A549 (cell line): Measurements from ENCODE around the gene FABP2. TPM values are rescaled to one million over a fixed set of nuclear protein-coding genes. Genes with fewer than 3 reads are reported as not detected.

Source experiments
- ATAC-seq, 2 experiments: fragments of 200-7000 bp in 1 of 2; fragments of >200 bp in 1 of 2; cut with Nextera tagmentation in 1 of 2; cut with Tn5 transposase in 1 of 2; 3 replicates each; pipeline versions ENCODE4 v1.8.0 to v1.9.1; 2018 to 2020; ENCODE audit warnings: mild to moderate bottlenecking in 1 of 2, moderate library complexity in 1 of 2
- CTCF ChIA-PET: fragments of 300-600 bp; sonication (Branson Sonifier 250); formaldehyde crosslinking; extraction: SDS; loops from one replicate; lab custom pipeline; 2021; ENCODE audit warnings: antibody characterized with exemption, inconsistent platforms; lab: Yijun Ruan, JAX
- POLR2A ChIA-PET: fragments of 350-600 bp; formaldehyde crosslinking; extraction: SDS; loops from one replicate; lab custom pipeline; 2021; ENCODE audit warnings: antibody characterized with exemption, inconsistent platforms; lab: Yijun Ruan, JAX
- DNase-seq, 2 experiments: peaks; one replicate each; pipeline versions ENCODE4 v3.0.0 to v3.0.0-alpha.2; 2011 to 2016; ENCODE audit warnings: low read depth in 1 of 2, low spot score in 1 of 2
- FAIRE-seq: peaks from 2 replicates; lab custom pipeline; 2011; peaks lifted over from hg19 to GRCh38; lab: Jason Lieb, UNC
- H3K27ac ChIP-seq, 2 experiments: fragments of >200 bp; sonication (Bioruptor Twin); formaldehyde crosslinking; 3 replicates each; pipeline ENCODE4 v1.5.1; 2016 to 2017
- H3K4me1 ChIP-seq: fragments of >200 bp; sonication (Bioruptor Twin); formaldehyde crosslinking; 3 replicates; pipeline ENCODE4 v1.6.1; 2016
- H3K4me2 ChIP-seq: fragments of >200 bp; sonication (Bioruptor Twin); formaldehyde crosslinking; 3 replicates; pipeline ENCODE4 v1.6.1; 2016
- H3K4me3 ChIP-seq: fragments of >200 bp; sonication (Bioruptor Twin); formaldehyde crosslinking; 3 replicates; pipeline ENCODE4 v1.5.1; 2016
- H3K9me3 ChIP-seq: fragments of >200 bp; sonication (Bioruptor Twin); formaldehyde crosslinking; 3 replicates; pipeline ENCODE4 v1.6.1; 2016
- ATOH8 ChIP-seq: fragments of 250-450 bp; sonication (Bioruptor Pico); IDR thresholded peaks from 2 replicates; pipeline ENCODE4 v1.5.0; 2020; ENCODE audit warnings: low read depth, mild to moderate bottlenecking, moderate library complexity
- CBX8 ChIP-seq: fragments of 200-600 bp; sonication (generic); IDR thresholded peaks from 2 replicates; pipeline ENCODE4 v1.6.1; 2016
- CTCF ChIP-seq: fragments of >200 bp; sonication (Bioruptor Twin); formaldehyde crosslinking; IDR thresholded peaks from 3 replicates; pipeline ENCODE4 v1.5.1; 2016
- EHMT2 ChIP-seq: fragments of 200-600 bp; sonication (generic); IDR thresholded peaks from 2 replicates; pipeline ENCODE4 v1.6.1; 2016; ENCODE audit warnings: antibody characterized with exemption, low read depth, mild to moderate bottlenecking, moderate library complexity
- ELK1 ChIP-seq: fragments of 150-350 bp; IDR thresholded peaks from 2 replicates; pipeline ENCODE4 v1.6.1; 2014; ENCODE audit warnings: low read depth, mild to moderate bottlenecking, low read length
- FOSB ChIP-seq: fragments of 250-450 bp; sonication (Bioruptor Pico); IDR thresholded peaks from 2 replicates; pipeline ENCODE4 v1.5.0; 2020; ENCODE audit warnings: mild to moderate bottlenecking, moderate library complexity
- FOSL2 ChIP-seq, 2 experiments: fragments of 450-650 bp in 1 of 2; fragments of >200 bp in 1 of 2; sonication (Bioruptor Twin) in 1 of 2; formaldehyde crosslinking; IDR thresholded peaks; 2 replicates each; pipeline versions ENCODE4 v1.5.0 to v1.6.1; 2016 to 2020; ENCODE audit warnings: mild to moderate bottlenecking in 1 of 2, moderate library complexity in 1 of 2
- FOXS1 ChIP-seq: fragments of 250-450 bp; sonication (Bioruptor Pico); IDR thresholded peaks from 2 replicates; pipeline ENCODE4 v1.5.0; 2020; ENCODE audit warnings: mild to moderate bottlenecking, moderate library complexity
- HEYL ChIP-seq: fragments of 250-450 bp; sonication (Bioruptor Pico); IDR thresholded peaks from 2 replicates; pipeline ENCODE4 v1.8.0; 2021; ENCODE audit warnings: mild to moderate bottlenecking, moderate library complexity
- HMGXB4 ChIP-seq: fragments of 250-450 bp; sonication (Bioruptor Pico); IDR thresholded peaks from 2 replicates; pipeline ENCODE4 v1.5.0; 2021; ENCODE audit warnings: mild to moderate bottlenecking, moderate library complexity, borderline replicate concordance
- HOXB13 ChIP-seq: fragments of 250-450 bp; sonication (Bioruptor Pico); IDR thresholded peaks from 2 replicates; pipeline ENCODE4 v1.5.0; 2020; ENCODE audit warnings: low read depth, mild to moderate bottlenecking, moderate library complexity
- HOXB5 ChIP-seq: fragments of 250-450 bp; sonication (Bioruptor Pico); IDR thresholded peaks from 2 replicates; pipeline ENCODE4 v1.5.0; 2020; ENCODE audit warnings: mild to moderate bottlenecking, moderate library complexity
- JUN ChIP-seq, 2 experiments: fragments of >200 bp; sonication (Bioruptor Twin); formaldehyde crosslinking; IDR thresholded peaks; 2 replicates in 1 of 2; 3 replicates in 1 of 2; pipeline ENCODE4 v1.6.1; 2016 to 2017
- MAFK ChIP-seq: fragments of 450-650 bp; IDR thresholded peaks from 2 replicates; pipeline ENCODE4 v1.6.1; 2014; ENCODE audit not compliant: partially characterized antibody
- MAZ ChIP-seq: fragments of 150-350 bp; IDR thresholded peaks from 2 replicates; pipeline ENCODE4 v1.6.1; 2014; ENCODE audit warnings: antibody characterized with exemption, low read depth, low read length, borderline replicate concordance
- NR3C1 ChIP-seq: fragments of >200 bp; sonication (Bioruptor Twin); formaldehyde crosslinking; IDR thresholded peaks from 3 replicates; pipeline ENCODE4 v1.6.1; 2017
- PHF8 ChIP-seq: fragments of 200-600 bp; sonication (generic); IDR thresholded peaks from 2 replicates; pipeline ENCODE4 v1.6.1; 2016; ENCODE audit warnings: low read depth, mild to moderate bottlenecking, antibody characterized with exemption, moderate library complexity, borderline replicate concordance
- POLR2A ChIP-seq: IDR thresholded peaks from 2 replicates; pipeline ENCODE4 v1.6.1; 2012; ENCODE audit warnings: mild to moderate bottlenecking, low read length
- POLR2AphosphoS2 ChIP-seq: conservative IDR thresholded peaks from 2 replicates; pipeline ENCODE4 v1.6.1; 2012; ENCODE audit warnings: low read length, improper control_type of control experiment, inconsistent platforms
- RAD21 ChIP-seq, 2 experiments: fragments of >200 bp in 1 of 2; sonication (Bioruptor Twin) in 1 of 2; formaldehyde crosslinking in 1 of 2; IDR thresholded peaks in 1 of 2; conservative IDR thresholded peaks in 1 of 2; 2 replicates in 1 of 2; 3 replicates in 1 of 2; pipeline ENCODE4 v1.6.1; 2012 to 2018; ENCODE audit warnings: inconsistent platforms in 1 of 2
- RFX5 ChIP-seq: fragments of 450-650 bp; IDR thresholded peaks from 2 replicates; pipeline ENCODE4 v1.7.1; 2014; ENCODE audit warnings: antibody characterized with exemption, mild to moderate bottlenecking, moderate library complexity
- RNF2 ChIP-seq: fragments of 200-600 bp; sonication (generic); IDR thresholded peaks from 2 replicates; pipeline ENCODE4 v1.6.1; 2016; ENCODE audit warnings: low read depth, mild to moderate bottlenecking, antibody characterized with exemption, moderate library complexity, borderline replicate concordance
- SREBF2 ChIP-seq: fragments of 450-650 bp; IDR thresholded peaks from 2 replicates; pipeline ENCODE4 v1.6.1; 2014; ENCODE audit warnings: mild to moderate bottlenecking, moderate library complexity
- ZC3H11A ChIP-seq: fragments of 450-650 bp; IDR thresholded peaks from 2 replicates; pipeline ENCODE4 v1.6.1; 2014; ENCODE audit warnings: antibody characterized with exemption, mild to moderate bottlenecking
- WGBS: methylation state at CpG from one replicate; pipeline ENCODE4 v1.1.6; 2017; ENCODE audit errors: missing lambda C conversion rate; 5-methylcytosine and 5-hydroxymethylcytosine counted together
- polyA plus RNA-seq, 4 experiments: library from polyadenylated mRNA; depleted of rRNA in 3 of 4; stranded (reverse); fragments of >200 nt; fragmentation: RNase III in 1 of 4; extraction: RNeasy Plus Mini Kit Qiagen cat#74134 plus additional on column Dnase treatment in 1 of 4; gene quantifications; 2 replicates in 3 of 4; 3 replicates in 1 of 4; pipeline ENCODE4 v1.2.3, GENCODE V29; 2011 to 2017

FABP2 gene
- polyA plus RNA-seq, 2 of the 4 experiments (the other 2 are of a cell fraction), result not detected

GRCh38 chr4:119299260-119299671 lies 22.7 kb downstream of the FABP2 start (continued):
- TF ChIP-seq POLR2A, result no peak
- no peak for TF ChIP-seq MAZ
- TF ChIP-seq HMGXB4 (CRISPR knock-in tag), result no peak
- no peak for TF ChIP-seq HOXB5 (CRISPR knock-in tag)
- no peak for TF ChIP-seq RAD21 (conservative IDR thresholded peaks at IDR 0.05 in 1 of 2, IDR thresholded peaks at IDR 0.05 in 1 of 2)
- TF ChIP-seq FOSL2 (IDR thresholded peaks at IDR 0.05), result no peak
- no peak for TF ChIP-seq FOSL2 (CRISPR knock-in tag; IDR thresholded peaks at IDR 0.05)
- TF ChIP-seq, all 56 proteins: peak for 0

GRCh38 chr4:119297795-119298194 lies 24.1 kb downstream of the FABP2 start:
- no peak overlapping the region for H3K4me3 ChIP-seq
- DNase-seq, result no peak
- POLR2A ChIA-PET, result no interaction called here
- peak overlapping the region; percentile 93; the same call in 2 of the 3 replicates for H3K4me2 ChIP-seq
- no peak for TF ChIP-seq MAZ
- TF ChIP-seq NR3C1, result no peak
- no peak for TF ChIP-seq RFX5
- TF ChIP-seq ELK1, result no peak
- TF ChIP-seq MAFK, result peak; percentile 61
- no peak for TF ChIP-seq RNF2
- no peak for TF ChIP-seq RAD21 (conservative IDR thresholded peaks at IDR 0.05 in 1 of 2, IDR thresholded peaks at IDR 0.05 in 1 of 2)
- TF ChIP-seq POLR2AphosphoS2, result no peak
- TF ChIP-seq, all 56 proteins: peak for 1
- Histone ChIP-seq H3K4me1 (peaks cover 13% of the 10 kb centered on the region; the same call in 2 of the 3 replicates), H3K27ac (no peak overlapping the region), H3K9me3 (no peaks in the 10 kb centered on the region)
- ATAC-seq (no peak), FAIRE-seq (no peak)
- CTCF ChIA-PET, result interaction anchor here (0.6 to 3.2 kb wide), 4 partner anchors 8 to 316 kb away, joined by 3 to 10 read pairs (median 3); no protein-coding TSS in a partner anchor
- WGBS, result 92% methylated on average over 1 of the region's 1 CpG

- FAIRE-seq (no peak), ATAC-seq (no peak), DNase-seq (no peak)
- Histone ChIP-seq H3K4me1 (peaks cover 13% of the 10 kb centered on the region; the same call in 2 of the 3 replicates), H3K27ac (no peak overlapping the region), H3K9me3 (no peaks in the 10 kb centered on the region), H3K4me2 (no peak overlapping the region), H3K4me3 (no peak overlapping the region)
- no peak for TF ChIP-seq FOXS1 (CRISPR knock-in tag)
- WGBS, result 92% methylated on average over 2 of the region's 2 CpGs
- POLR2A ChIA-PET, result interaction anchor here (0.7 kb wide), 1 partner anchor 332 kb away, joined by 3 read pairs; the partner anchor contains the start of gene PDE5A
- CTCF ChIA-PET, result no interaction called here
Measured at GRCh38 chr4:119296356-119296755, 25.6 kb downstream of the FABP2 start.

GRCh38 chr4:119290598-119290997 lies 31.3 kb downstream of the FABP2 start:
- ChIA-PET POLR2A (interaction anchor here (1.1 to 1.4 kb wide), 2 partner anchors 9 to 78 kb away, joined by 3 to 4 read pairs; partner anchors contain the start of gene USP53), CTCF (interaction anchor here (1.2 to 1.4 kb wide), 2 partner anchors 248 to 308 kb away, joined by 3 read pairs; no protein-coding TSS in a partner anchor)
- DNase-seq (no peak), ATAC-seq (no peak), FAIRE-seq (no peak)
- Histone ChIP-seq H3K4me3 (no peak overlapping the region), H3K27ac (no peak overlapping the region), H3K4me2 (no peak overlapping the region), H3K4me1 (peaks cover 11% of the 10 kb centered on the region; the same call in 2 of the 3 replicates), H3K9me3 (no peaks in the 10 kb centered on the region)
- WGBS, result 90% methylated on average over 1 of the region's 1 CpG
- TF ChIP-seq ZC3H11A (no peak), HOXB5 (CRISPR knock-in tag) (no peak), POLR2A (no peak), RNF2 (no peak), EHMT2 (no peak), FOSB (no peak), HEYL (no peak), POLR2AphosphoS2 (no peak), CTCF (no peak), SREBF2 (no peak), MAFK (no peak), PHF8 (no peak), CBX8 (no peak), ATOH8 (CRISPR knock-in tag) (no peak), JUN (IDR thresholded peaks at IDR 0.05) (no peak), ELK1 (no peak), HOXB13 (CRISPR knock-in tag) (no peak)
